H1 (cell line): Measurements from ENCODE around the gene RASD2. TPM values are rescaled to one million over a fixed set of nuclear protein-coding genes. Genes with fewer than 3 reads are reported as not detected.
A peak's percentile ranks its signal among the peaks of the same experiment; 100 is the strongest.

Experiments
- CTCF ChIA-PET: fragments of 300-600 bp; sonication (Branson Sonifier 250); formaldehyde crosslinking; loops from one replicate; lab custom pipeline; 2021; ENCODE audit not compliant: partially characterized antibody; lab: Charles Lee
- POLR2A ChIA-PET: fragments of 300-600 bp; sonication (Branson Sonifier 250); formaldehyde crosslinking; loops from one replicate; lab custom pipeline; 2021; ENCODE audit warnings: inconsistent platforms; ENCODE audit not compliant: partially characterized antibody; lab: Charles Lee
- DNase-seq, 2 experiments: peaks; one replicate each; pipeline versions ENCODE4 v3.0.0 to v3.0.0-alpha.2; 2010 to 2022; ENCODE audit warnings: low spot score in 2 of 2, low read depth in 1 of 2, mixed read lengths in 1 of 2
- FAIRE-seq: peaks from 2 replicates; lab custom pipeline; 2011; peaks lifted over from hg19 to GRCh38; lab: Jason Lieb, UNC
- H2AFZ ChIP-seq: 2 replicates; pipeline ENCODE4 v1.8.1; 2012; ENCODE audit warnings: low read length, inconsistent platforms
- H2AK5ac ChIP-seq: 2 replicates; pipeline ENCODE4 v1.6.1; 2013; ENCODE audit warnings: low read depth, low read length
- H2BK120ac ChIP-seq: replicated peaks from 2 replicates; pipeline ENCODE3; 2013; ENCODE audit warnings: low read depth, low read length, inconsistent platforms
- H2BK12ac ChIP-seq: 2 replicates; pipeline ENCODE4 v1.6.1; 2013; ENCODE audit warnings: low read depth, low read length
- H2BK15ac ChIP-seq: 2 replicates; pipeline ENCODE4 v1.6.1; 2013; ENCODE audit warnings: low read length
- H2BK20ac ChIP-seq: 2 replicates; pipeline ENCODE4 v1.6.1; 2013; ENCODE audit warnings: low read length
- H2BK5ac ChIP-seq: 2 replicates; pipeline ENCODE4 v1.6.1; 2013; ENCODE audit warnings: low read depth, low read length
- H3K14ac ChIP-seq: 2 replicates; pipeline ENCODE4 v1.6.1; 2013; ENCODE audit warnings: inconsistent platforms; ENCODE audit not compliant: insufficient read length
- H3K18ac ChIP-seq: 2 replicates; pipeline ENCODE4 v1.6.1; 2013; ENCODE audit warnings: low read length; ENCODE audit errors: extremely low read depth
- H3K23ac ChIP-seq: 2 replicates; pipeline ENCODE4 v1.6.1; 2013; ENCODE audit warnings: inconsistent platforms; ENCODE audit not compliant: insufficient read length
- H3K23me2 ChIP-seq: 2 replicates; pipeline ENCODE4 v1.6.1; 2013; ENCODE audit warnings: low read depth, low read length
- H3K27ac ChIP-seq: 2 replicates; pipeline ENCODE4 v1.6.1; 2011; ENCODE audit warnings: low read depth, low read length, inconsistent platforms
- H3K27me3 ChIP-seq, 4 experiments: replicated peaks in 1 of 4; 1 replicate in 1 of 4; 2 replicates in 3 of 4; pipeline versions ENCODE4 v1.6.1 to v1.8.1; 2011 to 2013; ENCODE audit warnings: low read length in 3 of 4, mild to moderate bottlenecking in 3 of 4, inconsistent platforms in 2 of 4, mixed read lengths in 2 of 4, moderate library complexity in 1 of 4; ENCODE audit not compliant: control insufficient read depth in 3 of 4, insufficient read depth in 3 of 4; ENCODE audit errors: extremely low read depth in 1 of 4
- H3K36me3 ChIP-seq, 4 experiments: 2 replicates each; pipeline versions ENCODE4 v1.6.1 to v1.8.1; 2011 to 2013; ENCODE audit warnings: mild to moderate bottlenecking in 4 of 4, low read length in 3 of 4, moderate library complexity in 2 of 4, control low read depth in 1 of 4, inconsistent platforms in 1 of 4; ENCODE audit not compliant: insufficient read depth in 4 of 4, control insufficient read depth in 2 of 4
- H3K4ac ChIP-seq: replicated peaks from 2 replicates; pipeline ENCODE3; 2013; ENCODE audit warnings: low read length, low read depth, mixed read lengths, inconsistent platforms; ENCODE audit not compliant: insufficient read length
- H3K4me1 ChIP-seq, 4 experiments: replicated peaks in 1 of 4; 1 replicate in 1 of 4; 2 replicates in 3 of 4; pipeline versions ENCODE4 v1.6.1 to v1.8.1; 2011 to 2013; ENCODE audit warnings: low read length in 3 of 4, inconsistent platforms in 2 of 4, mixed read lengths in 1 of 4; ENCODE audit not compliant: insufficient read depth in 4 of 4, control insufficient read depth in 3 of 4
- H3K4me2 ChIP-seq, 2 experiments: 2 replicates each; pipeline versions ENCODE4 v1.6.1 to v1.8.1; 2011 to 2013; ENCODE audit warnings: low read depth in 2 of 2, low read length in 2 of 2, control low read depth in 1 of 2, inconsistent platforms in 1 of 2, mild to moderate bottlenecking in 1 of 2; ENCODE audit not compliant: insufficient read depth in 1 of 2
- H3K4me3 ChIP-seq, 4 experiments: fragments of 200-600, 300-600 bp in 1 of 4; sonication (generic), shearing (Covaris generic), sonication (Bioruptor Twin) in 1 of 4; 2 replicates each; pipeline versions ENCODE4 v1.5.1 to v1.8.1; 2011 to 2016; ENCODE audit warnings: low read length in 4 of 4, low read depth in 3 of 4, control low read depth in 2 of 4, inconsistent platforms in 2 of 4, mild to moderate bottlenecking in 2 of 4, mixed read lengths in 1 of 4, moderate library complexity in 1 of 4; ENCODE audit not compliant: insufficient read depth in 2 of 4; ENCODE audit errors: extremely low read depth in 1 of 4
- H3K56ac ChIP-seq: replicated peaks from 2 replicates; pipeline ENCODE3; 2013; ENCODE audit warnings: low read depth, mild to moderate bottlenecking, mixed read lengths, low read length, inconsistent platforms; ENCODE audit not compliant: insufficient read length
- H3K79me1 ChIP-seq: 2 replicates; pipeline ENCODE4 v1.6.1; 2013; ENCODE audit warnings: low read depth, low read length, control low read depth
- H3K79me2 ChIP-seq, 2 experiments: 2 replicates each; pipeline versions ENCODE4 v1.6.1 to v1.8.1; 2012 to 2013; ENCODE audit warnings: low read length in 2 of 2, mild to moderate bottlenecking in 2 of 2, inconsistent platforms in 1 of 2; ENCODE audit not compliant: insufficient read depth in 2 of 2, control insufficient read depth in 1 of 2
- H3K9ac ChIP-seq, 4 experiments: replicated peaks in 1 of 4; 1 replicate in 1 of 4; 2 replicates in 3 of 4; pipeline versions ENCODE4 v1.6.1 to v1.8.1; 2011 to 2013; ENCODE audit warnings: low read depth in 3 of 4, low read length in 3 of 4, control low read depth in 2 of 4, mild to moderate bottlenecking in 2 of 4, moderate library complexity in 2 of 4, inconsistent platforms in 1 of 4; ENCODE audit errors: extremely low read depth in 1 of 4
- H3K9me3 ChIP-seq, 2 experiments: 2 replicates each; pipeline versions ENCODE4 v1.6.1 to v1.8.1; 2012 to 2013; ENCODE audit warnings: mild to moderate bottlenecking in 2 of 2, moderate library complexity in 2 of 2, control low read depth in 1 of 2, inconsistent platforms in 1 of 2, low read depth in 1 of 2, low read length in 1 of 2, mixed read lengths in 1 of 2; ENCODE audit not compliant: insufficient read depth in 2 of 2
- H4K20me1 ChIP-seq, 2 experiments: replicated peaks in 1 of 2; 2 replicates each; pipeline versions ENCODE3 to v1.8.1; 2011 to 2013; ENCODE audit warnings: inconsistent platforms in 2 of 2, low read length in 2 of 2, mild to moderate bottlenecking in 1 of 2; ENCODE audit not compliant: insufficient read depth in 2 of 2, control insufficient read depth in 1 of 2
- H4K5ac ChIP-seq: 2 replicates; pipeline ENCODE4 v1.6.1; 2013; ENCODE audit warnings: low read length, low read depth, mixed read lengths, inconsistent platforms; ENCODE audit not compliant: insufficient read length
- H4K8ac ChIP-seq: 2 replicates; pipeline ENCODE4 v1.8.0; 2013; ENCODE audit warnings: mild to moderate bottlenecking, moderate library complexity, low read length, inconsistent platforms; ENCODE audit not compliant: insufficient read depth; ENCODE audit errors: extremely low read depth
- H4K91ac ChIP-seq: replicated peaks from 2 replicates; pipeline ENCODE3; 2013; ENCODE audit warnings: low read length, mixed read lengths, inconsistent platforms; ENCODE audit not compliant: insufficient read length
- EGR1 ChIP-seq: IDR thresholded peaks from 2 replicates; pipeline ENCODE4 v1.6.1; 2011; ENCODE audit warnings: low read depth, low read length, borderline replicate concordance
- GABPA ChIP-seq: IDR thresholded peaks from 2 replicates; pipeline ENCODE4 v1.6.1; 2011; ENCODE audit warnings: mild to moderate bottlenecking, low read length, moderate library complexity, borderline replicate concordance; ENCODE audit not compliant: insufficient read depth
- HDAC2 ChIP-seq, 2 experiments: fragments of 300-600 bp in 1 of 2; sonication (generic) in 1 of 2; IDR thresholded peaks; 2 replicates each; pipeline ENCODE4 v1.6.1; 2011 to 2012; ENCODE audit warnings: low read depth in 2 of 2, low read length in 2 of 2, mild to moderate bottlenecking in 2 of 2, moderate library complexity in 2 of 2, borderline replicate concordance in 1 of 2, inconsistent platforms in 1 of 2
- KDM1A ChIP-seq: fragments of 200-600, 300-600 bp; sonication (generic); IDR thresholded peaks from 2 replicates; pipeline ENCODE4 v1.7.1; 2016; ENCODE audit warnings: mild to moderate bottlenecking, low read length, borderline replicate concordance
- NRF1 ChIP-seq: IDR thresholded peaks from 2 replicates; pipeline ENCODE4 v1.6.1; 2011; ENCODE audit warnings: mild to moderate bottlenecking, low read depth, low read length, improper control_type of control experiment
- RXRA ChIP-seq: IDR thresholded peaks from 2 replicates; pipeline ENCODE4 v1.6.1; 2011; ENCODE audit warnings: low read depth, mild to moderate bottlenecking, low read length, moderate library complexity; ENCODE audit not compliant: insufficient read depth
- SAP30 ChIP-seq: fragments of 300-600 bp; sonication (generic); IDR thresholded peaks from 2 replicates; pipeline ENCODE4 v1.7.1; 2012; ENCODE audit warnings: low read length, moderate library complexity, mild to moderate bottlenecking, inconsistent platforms; ENCODE audit not compliant: insufficient read depth, insufficient replicate concordance
- TBP ChIP-seq: IDR thresholded peaks from 2 replicates; pipeline ENCODE4 v1.6.1; 2011; ENCODE audit warnings: low read depth, low read length, improper control_type of control experiment
- WGBS, 2 experiments: shearing (Covaris generic) in 1 of 2; methylation state at CpG; one replicate each; pipeline versions ENCODE4 v1.1.6 to v1.1.7; 2013 to 2015; ENCODE audit warnings: low lambda C conversion rate in 2 of 2, mixed read lengths in 2 of 2, inconsistent platforms in 1 of 2, low coverage in 1 of 2, missing lambda C conversion rate in 1 of 2; ENCODE audit not compliant: insufficient replicate concordance in 2 of 2, insufficient coverage in 1 of 2, insufficient read length in 1 of 2; ENCODE audit errors: extremely low coverage in 1 of 2, missing lambda C conversion rate in 1 of 2; 5-methylcytosine and 5-hydroxymethylcytosine counted together
- polyA plus RNA-seq, 7 experiments: library from polyadenylated mRNA; depleted of rRNA in 3 of 7; stranded (reverse) in 5 of 7; unstranded in 2 of 7; fragments of >200 nt in 5 of 7; fragments of 200-250 nt in 2 of 7; gene quantifications; 1 replicate in 5 of 7; 2 replicates in 1 of 7; 4 replicates in 1 of 7; pipeline versions ENCODE4 v1.2.1 to v1.2.3, GENCODE V29; 2011 to 2013; ENCODE audit warnings: missing spikeins in 2 of 7, mixed read lengths in 2 of 7
- total RNA-seq: library from RNA; stranded (reverse); fragmentation: NEBNext Ultra II Directional; extraction: Animal tissue kit (Norgen Biotek cat#: 25700); gene quantifications from 2 replicates; pipeline ENCODE4 v1.2.1, GENCODE V29; 2021

Gene RASD2
- total and polyA plus RNA-seq, 2 of the 8 experiments (the other 6 are each of a cell fraction or from before 2014, with no cell fraction given), result 1.9 to 5.1 TPM

GRCh38 chr22:35591714-35592417 is 51.2 kb downstream of the RASD2 start:
- H2BK15ac ChIP-seq, result no peak overlapping the region
- no peak overlapping the region for H3K4ac ChIP-seq
- H2BK20ac ChIP-seq, result no peak overlapping the region
- no peak overlapping the region for H3K27ac ChIP-seq
- H3K36me3 ChIP-seq, result no peaks in the 10 kb centered on the region
- peaks cover 0 to 17% (median 1%) of the 10 kb centered on the region in 4 experiments; a peak in 3 of 7 replicates for H3K4me1 ChIP-seq
- no peak overlapping the region for H3K14ac ChIP-seq
- CTCF ChIA-PET, result interaction anchor here (0.8 to 2.2 kb wide), 7 partner anchors 9 to 244 kb away, joined by 3 to 12 read pairs (median 3); no protein-coding TSS in a partner anchor
- H3K23ac ChIP-seq, result no peak overlapping the region
- no peak for DNase-seq
- H2AK5ac ChIP-seq, result 0 out of 2 replicates have a peak overlapping the region, but pooled peaks have one; percentile 2
- no peaks in the 10 kb centered on the region; the same call in 1 of the 2 replicates for H3K23me2 ChIP-seq
- H2BK5ac ChIP-seq, result no peak overlapping the region
- no peak overlapping the region for H3K9ac ChIP-seq
- no peak overlapping the region for H3K4me3 ChIP-seq
- no peaks in the 10 kb centered on the region for H3K79me1 ChIP-seq
- no peak overlapping the region for H2AFZ ChIP-seq
- peak overlapping the region; percentile 83 for H4K91ac ChIP-seq
- no peaks in the 10 kb centered on the region for H3K9me3 ChIP-seq
- FAIRE-seq, result no peak
- no peaks in the 10 kb centered on the region for H4K20me1 ChIP-seq
- H4K8ac ChIP-seq, result no peak overlapping the region
- 87% methylated on average over 14 of the region's 14 CpGs; no CpG with 5 or more reads in 1 of the 2 experiments for WGBS, 2 experiments
- H3K56ac ChIP-seq, result no peak overlapping the region
- no peaks in the 10 kb centered on the region; a peak in 1 of 7 replicates for H3K27me3 ChIP-seq
- H2BK120ac ChIP-seq, result no peak overlapping the region
- TF ChIP-seq RXRA (no peak), KDM1A (peak; percentile 85; the same call in 1 of the 2 replicates), HDAC2 (IDR thresholded peaks at IDR 0.05; ENCODE audit: borderline replicate concordance in 1 of 2, low read depth in 2 of 2, low read length in 2 of 2) (0 out of 4 replicates have a peak, but pooled peaks of 1 of the 2 experiments have one; percentile 61), NRF1 (no peak), TBP (no peak), SAP30 (no peak), EGR1 (no peak), GABPA (no peak)
- TF ChIP-seq, all 59 proteins: peak for 2
- no peaks in the 10 kb centered on the region for H3K79me2 ChIP-seq
- H3K4me2 ChIP-seq, result no peak overlapping the region; a peak in 1 of 4 replicates
- no peak overlapping the region for H3K18ac ChIP-seq
- H4K5ac ChIP-seq, result no peak overlapping the region
- no peak overlapping the region; the same call in 1 of the 2 replicates for H2BK12ac ChIP-seq
- POLR2A ChIA-PET, result interaction anchor here (0.6 to 1.3 kb wide), 7 partner anchors 12 to 239 kb away, joined by 3 to 5 read pairs (median 3); no protein-coding TSS in a partner anchor
